GM23248 (cell line): ENCODE measurements around the gene ZNF687.

Experiments used
- EZH2 ChIP-seq: fragments of 200-600 bp; sonication (generic); IDR thresholded peaks from 2 replicates; pipeline ENCODE4 v1.6.1; 2018; ENCODE audit warnings: antibody characterized with exemption, mild to moderate bottlenecking; ENCODE audit not compliant: insufficient read depth, poor library complexity, severe bottlenecking
- EZH2phosphoT487 ChIP-seq: fragments of 200-600 bp; sonication (generic); IDR thresholded peaks from 2 replicates; pipeline ENCODE4 v1.6.1; 2018; ENCODE audit warnings: antibody characterized with exemption, moderate library complexity, mild to moderate bottlenecking, low read depth; ENCODE audit not compliant: insufficient read depth

- TF ChIP-seq EZH2 (no peak), EZH2phosphoT487 (no peak)
Observed at GRCh38 chr1:151334822-151335221, 52.7 kb downstream of the ZNF687 start.
